H1 (cell line): ENCODE measurements around the gene KANTR. TPM values are rescaled to one million over a fixed set of nuclear protein-coding genes. Genes with fewer than 3 reads are reported as not detected.

Source experiments
- BRCA1 ChIP-seq: IDR thresholded peaks from 2 replicates; pipeline ENCODE4 v1.6.1; 2012; ENCODE audit warnings: low read depth, low read length, improper control_type of control experiment
- CBX5 ChIP-seq: fragments of 300-800, 300-1000 bp; sonication (generic); IDR thresholded peaks from 2 replicates; pipeline ENCODE4 v1.7.1; 2016; ENCODE audit warnings: antibody characterized with exemption, low read length, low read depth
- CBX8 ChIP-seq: fragments of 300-800, 300-1000 bp; sonication (generic); IDR thresholded peaks from 2 replicates; pipeline ENCODE4 v1.7.1; 2016; ENCODE audit warnings: low read depth, low read length, borderline replicate concordance
- CEBPB ChIP-seq: IDR thresholded peaks from 2 replicates; pipeline ENCODE4 v1.6.1; 2012; ENCODE audit warnings: low read depth, low read length
- TAF1 ChIP-seq: IDR thresholded peaks from 2 replicates; pipeline ENCODE4 v1.6.1; 2011; ENCODE audit warnings: mild to moderate bottlenecking, low read depth, low read length
- TCF12 ChIP-seq: IDR thresholded peaks from 2 replicates; pipeline ENCODE4 v1.6.1; 2011; ENCODE audit warnings: low read depth, mild to moderate bottlenecking, low read length
- polyA plus RNA-seq, 7 experiments: library from polyadenylated mRNA; depleted of rRNA in 3 of 7; stranded (reverse) in 5 of 7; unstranded in 2 of 7; fragments of >200 nt in 5 of 7; fragments of 200-250 nt in 2 of 7; gene quantifications; 1 replicate in 5 of 7; 2 replicates in 1 of 7; 4 replicates in 1 of 7; pipeline versions ENCODE4 v1.2.1 to v1.2.3, GENCODE V29; 2011 to 2013; ENCODE audit warnings: missing spikeins in 2 of 7, mixed read lengths in 2 of 7
- total RNA-seq: library from RNA; stranded (reverse); fragmentation: NEBNext Ultra II Directional; extraction: Animal tissue kit (Norgen Biotek cat#: 25700); gene quantifications from 2 replicates; pipeline ENCODE4 v1.2.1, GENCODE V29; 2021

The KANTR gene
- total and polyA plus RNA-seq, 2 of the 8 experiments (the other 6 are each of a cell fraction or from before 2014, with no cell fraction given), result 7.7 to 9.5 TPM

DNA sequence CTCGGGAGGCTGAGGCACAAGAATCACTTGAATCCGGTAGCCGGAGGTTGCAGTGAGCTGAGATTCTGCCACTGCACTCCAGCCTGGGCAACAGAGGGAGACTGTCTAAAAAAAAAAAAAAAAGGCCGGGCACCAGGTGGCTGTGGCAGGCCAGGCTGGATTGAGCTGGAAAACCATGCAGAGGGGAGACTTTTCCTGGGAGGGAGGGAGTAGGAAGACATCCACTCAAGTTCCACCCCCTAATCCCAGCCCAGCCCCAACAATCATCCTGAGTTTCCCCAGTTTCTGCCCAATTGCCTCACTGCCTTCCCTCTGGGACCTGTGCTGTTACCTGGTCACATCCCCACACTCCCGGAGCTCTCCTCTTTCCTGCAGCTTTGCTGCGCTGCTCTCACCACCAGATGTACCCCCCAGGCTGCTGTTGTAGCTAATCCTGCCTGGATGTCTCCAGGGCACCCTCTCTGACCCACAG, 20.8 kb upstream of the KANTR start (continued):
- no peak for TF ChIP-seq CBX8
- TF ChIP-seq TAF1, result no peak
- no peak for TF ChIP-seq BRCA1
- no peak for TF ChIP-seq TCF12
- no peak for TF ChIP-seq CBX5
- TF ChIP-seq CEBPB, result no peak
- TF ChIP-seq, all 59 proteins: peak for 0
